K562 (cell line): ENCODE results near the gene UBR4. TPM values are rescaled to one million over a fixed set of nuclear protein-coding genes. Genes with fewer than 3 reads are reported as not detected.

Experiments
- BRD9 ChIP-seq: fragments of 450-650 bp; IDR thresholded peaks from 2 replicates; pipeline ENCODE4 v1.6.1; 2018; ENCODE audit warnings: low read depth; ENCODE audit not compliant: partially characterized antibody
- HINFP ChIP-seq: fragments of 450-650 bp; conservative IDR thresholded peaks from 2 replicates; pipeline ENCODE4 v1.6.1; 2016; ENCODE audit warnings: missing genetic modification characterization, low read depth, mild to moderate bottlenecking, control low read depth, missing compliant biosample characterization
- MAX ChIP-seq: sonication (generic); formaldehyde crosslinking; IDR thresholded peaks from 2 replicates; pipeline ENCODE4 v1.9.0; 2022; ENCODE audit warnings: mild to moderate bottlenecking, missing genetic modification reagents
- NR2C2 ChIP-seq, 2 experiments: fragments of 200-800 bp in 1 of 2; sonication (Bioruptor generic) in 1 of 2; sonication (generic) in 1 of 2; formaldehyde crosslinking in 1 of 2; IDR thresholded peaks; 2 replicates each; pipeline versions ENCODE4 v1.6.1 to v1.8.0; 2016 to 2022; ENCODE audit warnings: mild to moderate bottlenecking in 1 of 2, missing compliant biosample characterization in 1 of 2, missing genetic modification characterization in 1 of 2, missing genetic modification reagents in 1 of 2
- PHTF2 ChIP-seq: fragments of 250-450 bp; sonication (Bioruptor Pico); IDR thresholded peaks from 2 replicates; pipeline ENCODE4 v1.5.0; 2021; ENCODE audit warnings: mild to moderate bottlenecking
- RREB1 ChIP-seq: fragments of 250-450 bp; sonication (Bioruptor Pico); IDR thresholded peaks from 2 replicates; pipeline ENCODE4 v1.4.0; 2020
- ZC3H11A ChIP-seq: IDR thresholded peaks from 2 replicates; pipeline ENCODE4 v1.6.1; 2012; ENCODE audit warnings: low read depth, low read length, improper control_type of control experiment
- ZNF23 ChIP-seq: fragments of 250-450 bp; sonication (Bioruptor Pico); IDR thresholded peaks from 2 replicates; pipeline ENCODE4 v1.4.0; 2020; ENCODE audit warnings: mild to moderate bottlenecking
- ZNF3 ChIP-seq: fragments of 250-450 bp; sonication (Bioruptor Pico); IDR thresholded peaks from 2 replicates; pipeline ENCODE4 v1.5.0; 2021; ENCODE audit warnings: mild to moderate bottlenecking, moderate library complexity
- polyA plus RNA-seq, 8 experiments: library from polyadenylated mRNA; depleted of rRNA in 4 of 8; stranded (reverse) in 5 of 8; unstranded in 3 of 8; fragments of >200 nt; fragmentation: Nextera tagmentation in 2 of 8; fragmentation: Illumina TruSeq in 1 of 8; extraction: Ambion mirVana in 2 of 8; extraction: Trizol in 1 of 8; gene quantifications; 2 replicates each; pipeline versions ENCODE4 v1.2.1 to v1.2.3, GENCODE V29; 2011 to 2014; ENCODE audit warnings: inconsistent platforms in 1 of 8, missing spikeins in 1 of 8
- total RNA-seq, 7 experiments: library from RNA; depleted of rRNA in 6 of 7; stranded (reverse); fragments of >200 nt in 6 of 7; fragmentation: Illumina TruSeq in 2 of 7; extraction: Trizol in 2 of 7; gene quantifications; 2 replicates each; pipeline versions ENCODE4 v1.2.1 to v1.2.3, GENCODE V29; 2011 to 2021; ENCODE audit warnings: low replicate concordance in 1 of 7

The UBR4 gene
- total and polyA plus RNA-seq, 9 of the 15 experiments (the other 6 are each of a cell fraction or from before 2014, with no cell fraction given): 55.4 to 277 (median 123) TPM

GRCh38 chr1:19064906-19065450, 145.1 kb downstream of the UBR4 start (continued):
- TF ChIP-seq RREB1 (CRISPR knock-in tag) (no peak), ZNF23 (CRISPR knock-in tag) (no peak), HINFP (no peak), ZNF3 (CRISPR knock-in tag) (no peak), NR2C2 (CRISPR knock-in tag; IDR thresholded peaks at IDR 0.05) (no peak), NR2C2 (tag; IDR thresholded peaks at IDR 0.05) (no peak), ZC3H11A (no peak), BRD9 (no peak), MAX (CRISPR knock-in tag) (no peak), PHTF2 (CRISPR knock-in tag) (no peak)
